ENCODE measurements around the gene NEU2.

DNA sequence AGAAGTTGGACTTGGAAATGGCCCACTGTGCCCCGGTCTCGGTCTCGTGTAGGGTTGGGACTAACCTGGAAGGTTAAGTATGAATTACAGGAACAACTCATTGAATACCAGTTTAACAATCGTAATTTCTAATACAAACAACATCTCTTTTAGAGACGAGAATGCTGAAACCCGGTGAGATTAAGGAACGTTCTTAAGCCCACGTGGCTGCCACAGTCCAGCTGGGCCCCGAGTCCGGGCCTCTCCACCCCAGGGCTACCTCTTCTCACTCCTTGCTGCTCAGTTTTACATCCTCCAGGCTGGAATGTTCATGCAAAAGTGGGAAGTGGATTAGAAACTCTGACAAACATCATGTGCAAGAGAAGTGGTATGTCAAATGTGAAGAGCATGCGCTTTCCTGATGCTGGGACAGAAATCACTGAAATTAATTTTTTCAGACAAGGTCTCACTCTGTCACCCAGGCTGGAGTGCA, 48.8 kb upstream of the NEU2 start:
- TF ChIP-seq CTCF (IDR thresholded peaks at IDR 0.05; ENCODE audit: low read length) (no peak), EZH2 (IDR thresholded peaks at IDR 0.05; ENCODE audit: borderline replicate concordance, low read length) (no peak)
